HG03432 (cell line): Measurements from ENCODE around the gene PPP1R14D.

Experiments
- ATAC-seq: cut with Tn5 transposase; IDR thresholded peaks from one replicate; pipeline ENCODE4 v1.9.1; 2021; ENCODE audit warnings: mild to moderate bottlenecking, moderate library complexity; ENCODE audit not compliant: unreplicated experiment

Gene PPP1R14D

GRCh38 chr15:40787991-40788390 is 40.5 kb downstream of the PPP1R14D start:
- no peak for ATAC-seq

GRCh38 chr15:40787344-40787841 is 41.1 kb downstream of the PPP1R14D start:
- ATAC-seq, result no peak

- ATAC-seq, result no peak
Measured at GRCh38 chr15:40785814-40786213, 42.7 kb downstream of the PPP1R14D start.

- ATAC-seq, result no peak
Measured at GRCh38 chr15:40785164-40785563, 43.3 kb downstream of the PPP1R14D start.

GRCh38 chr15:40782609-40783227 is 45.8 kb downstream of the PPP1R14D start:
- ATAC-seq, result peak; percentile 79

- no peak for ATAC-seq
Measured at GRCh38 chr15:40776537-40777141, 51.9 kb downstream of the PPP1R14D start.

GRCh38 chr15:40775740-40776536 is 52.6 kb downstream of the PPP1R14D start:
- ATAC-seq, result no peak

- ATAC-seq, result no peak
Measured at GRCh38 chr15:40775007-40775406, 53.5 kb downstream of the PPP1R14D start.

- ATAC-seq, result no peak
Measured at GRCh38 chr15:40773902-40774301, 54.6 kb downstream of the PPP1R14D start.

- ATAC-seq, result no peak
Measured at GRCh38 chr15:40773496-40773895, 55.0 kb downstream of the PPP1R14D start.

- no peak for ATAC-seq
Measured at GRCh38 chr15:40772014-40772413, 56.5 kb downstream of the PPP1R14D start.

GRCh38 chr15:40771242-40771641 is 57.3 kb downstream of the PPP1R14D start:
- no peak for ATAC-seq

- ATAC-seq, result no peak
Measured at GRCh38 chr15:40770147-40770721, 58.3 kb downstream of the PPP1R14D start.

- ATAC-seq, result peak; percentile 57
Measured at GRCh38 chr15:40769274-40770146, 59.0 kb downstream of the PPP1R14D start, which contains the start of gene C15orf62. C15orf62 (plus strand) TSS chr15:40769980; CDS start chr15:40770496, 516 bp downstream.

GRCh38 chr15:40768521-40769273 is 59.8 kb downstream of the PPP1R14D start:
- peak; percentile 1 for ATAC-seq

GRCh38 chr15:40767838-40768500 is 60.5 kb downstream of the PPP1R14D start:
- ATAC-seq, result no peak

- no peak for ATAC-seq
Measured at GRCh38 chr15:40766906-40767837, 61.3 kb downstream of the PPP1R14D start.

- no peak for ATAC-seq
Measured at GRCh38 chr15:40766194-40766815, 62.2 kb downstream of the PPP1R14D start.
